Right lobe of liver (tissue), 4 donors: Measurements from ENCODE around the gene STAM.

Experiments used
- CTCF ChIP-seq, 4 donors: fragments of 200-600 bp in 3 of 4; fragments of 450-650 bp in 1 of 4; IDR thresholded peaks; one replicate each; pipeline versions ENCODE4 v1.5.1 to v1.8.0; 2016 to 2022; ENCODE audit warnings: antibody characterized with exemption in 4 of 4, mild to moderate bottlenecking in 2 of 4
- POLR2A ChIP-seq: fragments of 450-650 bp; IDR thresholded peaks from one replicate; pipeline ENCODE4 v1.6.1; 2017; ENCODE audit warnings: antibody characterized with exemption, mild to moderate bottlenecking
- donor health status: DM: no; HTN: no; CAD: no.
- donor health status: DM: no; HTN: no; CAD: no.
- donor health status: DM: no; HTN: yes; CAD: no.

- TF ChIP-seq POLR2A, result no peak
- no peak for TF ChIP-seq CTCF (IDR thresholded peaks at IDR 0.05)
These were observed 121.7 kb downstream of the STAM start for GRCh38 chr10:17765602-17766001.
